ENCODE measurements around the gene RPL41. TPM values are rescaled to one million over a fixed set of nuclear protein-coding genes. Genes with fewer than 3 reads are reported as not detected.

RPL41 gene
- total and polyA plus RNA-seq, 9 of the 15 experiments (the other 6 are each of a cell fraction or from before 2014, with no cell fraction given): 3,403 to 11,276 (median 5,604) TPM

GRCh38 chr12:56151672-56152131, 35.3 kb downstream of the RPL41 start (continued):
- TF ChIP-seq ZNF592 (IDR thresholded peaks at IDR 0.05) (peak; percentile 50; the same call in 1 of the 2 replicates), ZNF511 (CRISPR knock-in tag; IDR thresholded peaks at IDR 0.05) (peak; percentile 81), KDM5B (IDR thresholded peaks at IDR 0.05; ENCODE audit: insufficient replicate concordance, low read depth, low read length) (peak; percentile 77), ZNF175 (CRISPR knock-in tag; IDR thresholded peaks at IDR 0.05; ENCODE audit: low read depth) (0 out of 2 replicates have a peak, but pooled peaks have one; percentile 36), NR2C2 (CRISPR knock-in tag; IDR thresholded peaks at IDR 0.05) (0 out of 2 replicates have a peak, but pooled peaks have one; percentile 17), NR2C2 (tag; IDR thresholded peaks at IDR 0.05) (no peak), POLR2AphosphoS5 (IDR thresholded peaks at IDR 0.05; ENCODE audit: control insufficient read depth, insufficient read depth, low read depth, low read length) (peak; percentile 63), TEAD1 (CRISPR knock-in tag; IDR thresholded peaks at IDR 0.05) (peak in 1 of 2 experiments; percentile 50; a peak in 1 of 4 replicates), TAF1 (IDR thresholded peaks at IDR 0.05; ENCODE audit: control insufficient read depth, extremely low read depth, insufficient read depth, low read length, severe bottlenecking) (peak; percentile 43), DMBX1 (CRISPR knock-in tag; IDR thresholded peaks at IDR 0.05; ENCODE audit: borderline replicate concordance) (no peak), SRF (CRISPR knock-in tag; IDR thresholded peaks at IDR 0.05) (peak in 1 of 2 experiments; percentile 35; a peak in 1 of 4 replicates), PHB2 (IDR thresholded peaks at IDR 0.05; ENCODE audit: low read depth) (no peak), ZNF280B (CRISPR knock-in tag; IDR thresholded peaks at IDR 0.05) (no peak), CTBP1 (IDR thresholded peaks at IDR 0.05; ENCODE audit: borderline replicate concordance) (0 out of 2 replicates have a peak, but pooled peaks have one; percentile 39)

Data from K562 (cell line).